GM12891 (cell line): ENCODE data around the gene GPR55.

Experiments
- PAX5 ChIP-seq: IDR thresholded peaks from 2 replicates; pipeline ENCODE4 v1.6.1; 2011; ENCODE audit warnings: low read length, moderate library complexity, mild to moderate bottlenecking; ENCODE audit not compliant: insufficient read depth, severe bottlenecking
- POLR2A ChIP-seq: IDR thresholded peaks from 2 replicates; pipeline ENCODE4 v1.6.1; 2011; ENCODE audit warnings: low read depth, low read length, control low read depth
- POLR2AphosphoS5 ChIP-seq: IDR thresholded peaks from 2 replicates; pipeline ENCODE4 v1.6.1; 2011; ENCODE audit warnings: low read depth, low read length, control low read depth
- POU2F2 ChIP-seq: IDR thresholded peaks from 2 replicates; pipeline ENCODE4 v1.6.1; 2011; ENCODE audit warnings: low read depth, mild to moderate bottlenecking, control low read depth, low read length, moderate library complexity
- TAF1 ChIP-seq: IDR thresholded peaks from 2 replicates; pipeline ENCODE4 v1.6.1; 2011; ENCODE audit warnings: low read depth, low read length, control low read depth

GRCh38 chr2:230877759-230878598 is 47.1 kb downstream of the GPR55 start:
- TF ChIP-seq POLR2A: no peak
- TF ChIP-seq POU2F2: no peak
- no peak for TF ChIP-seq POLR2AphosphoS5
- no peak for TF ChIP-seq TAF1
- TF ChIP-seq PAX5: no peak
